Measurements from ENCODE around the gene NUDT11. TPM values are rescaled to one million over a fixed set of nuclear protein-coding genes. Genes with fewer than 3 reads are reported as not detected.
"Not testable (repeated sequence)": the region's sequence is repeated elsewhere in the genome, so short reads cannot be mapped to it uniquely, and the experiment has no call there.

Gene NUDT11
- 1 to 10 TPM; 1.2 to 3.4 (median 2.7) TPM for total RNA-seq

GRCh38 chrX:51496501-51497291, at the start of gene NUDT11:
Gene NUDT11 (minus strand): TSS chrX:51496592. CDS start chrX:51496444, 148 bp downstream.
- H3K36me3 ChIP-seq, result no peaks in the 10 kb centered on the region
- DNase-seq (ENCODE audit: extremely low spot score), result no peak
- no peaks in the 10 kb centered on the region for H3K9me3 ChIP-seq
- TF ChIP-seq POLR2A (IDR thresholded peaks at IDR 0.05; ENCODE audit: low read depth), result no peak
- peak in 1 of 2 donors; percentile 28 for TF ChIP-seq POLR2AphosphoS5 (IDR thresholded peaks at IDR 0.05)
- no peak for TF ChIP-seq EP300 (IDR thresholded peaks at IDR 0.05)
- TF ChIP-seq, protein P1, sequence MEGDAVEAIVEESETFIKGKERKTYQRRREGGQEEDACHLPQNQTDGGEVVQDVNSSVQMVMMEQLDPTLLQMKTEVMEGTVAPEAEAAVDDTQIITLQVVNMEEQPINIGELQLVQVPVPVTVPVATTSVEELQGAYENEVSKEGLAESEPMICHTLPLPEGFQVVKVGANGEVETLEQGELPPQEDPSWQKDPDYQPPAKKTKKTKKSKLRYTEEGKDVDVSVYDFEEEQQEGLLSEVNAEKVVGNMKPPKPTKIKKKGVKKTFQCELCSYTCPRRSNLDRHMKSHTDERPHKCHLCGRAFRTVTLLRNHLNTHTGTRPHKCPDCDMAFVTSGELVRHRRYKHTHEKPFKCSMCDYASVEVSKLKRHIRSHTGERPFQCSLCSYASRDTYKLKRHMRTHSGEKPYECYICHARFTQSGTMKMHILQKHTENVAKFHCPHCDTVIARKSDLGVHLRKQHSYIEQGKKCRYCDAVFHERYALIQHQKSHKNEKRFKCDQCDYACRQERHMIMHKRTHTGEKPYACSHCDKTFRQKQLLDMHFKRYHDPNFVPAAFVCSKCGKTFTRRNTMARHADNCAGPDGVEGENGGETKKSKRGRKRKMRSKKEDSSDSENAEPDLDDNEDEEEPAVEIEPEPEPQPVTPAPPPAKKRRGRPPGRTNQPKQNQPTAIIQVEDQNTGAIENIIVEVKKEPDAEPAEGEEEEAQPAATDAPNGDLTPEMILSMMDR (IDR thresholded peaks at IDR 0.05), result no peak
- no peaks in the 10 kb centered on the region for H3K27me3 ChIP-seq
- peak within 1 kb of the TSS; percentile 60 to 74 (median 64) for H3K4me3 ChIP-seq
- intact Hi-C loops (cut with DNase I), result loop anchor here (10.0 kb wide), 1 partner anchor 368 kb away; no protein-coding TSS in a partner anchor
- peaks cover 0 to 9% (median 5%) of the 10 kb centered on the region in 4 donors for H3K4me1 ChIP-seq
- H3K27ac ChIP-seq (replicated peaks in 1 of 4), result peak within 1 kb of the TSS; percentile 23 to 62 (median 61)
- 46% methylated on average over 16 of the region's 96 CpGs for WGBS

DNA sequence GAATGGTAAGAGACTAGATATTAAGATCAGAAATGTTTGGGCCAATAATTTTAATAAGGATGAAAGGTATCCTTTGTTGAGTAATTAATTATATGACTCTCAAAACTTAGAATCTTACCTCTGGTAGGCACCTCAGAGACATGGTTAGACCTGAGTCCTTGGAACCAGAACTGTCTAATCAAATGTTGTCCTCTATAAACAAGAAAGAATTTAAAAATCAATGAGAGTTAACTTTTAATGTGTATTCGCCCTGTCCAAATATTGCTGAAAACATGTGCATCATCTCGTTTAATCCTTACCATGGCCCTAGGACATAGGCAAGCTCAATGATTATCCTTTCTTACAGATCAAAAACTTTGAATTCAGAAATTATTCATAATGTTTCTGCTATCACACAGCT, 24.0 kb upstream of the NUDT11 start:
- Histone ChIP-seq H3K4me1 (no peaks in the 10 kb centered on the region), H3K27me3 (no peaks in the 10 kb centered on the region), H3K27ac (replicated peaks in 1 of 4) (no peak overlapping the region), H3K36me3 (no peaks in the 10 kb centered on the region), H3K4me3 (no peak overlapping the region), H3K9me3 (peaks cover 0 to 4% (median 0%) of the 10 kb centered on the region in 4 donors)
- 70% methylated on average over 2 of the region's 2 CpGs for WGBS
- intact Hi-C loops (cut with DNase I), result no loop called here
- TF ChIP-seq POLR2A (IDR thresholded peaks at IDR 0.05; ENCODE audit: low read depth), result no peak
- no peak for TF ChIP-seq POLR2AphosphoS5 (IDR thresholded peaks at IDR 0.05)
- TF ChIP-seq EP300 (IDR thresholded peaks at IDR 0.05), result no peak
- TF ChIP-seq, protein P1 (IDR thresholded peaks at IDR 0.05), result no peak
- DNase-seq (ENCODE audit: extremely low spot score), result no peak

DNA sequence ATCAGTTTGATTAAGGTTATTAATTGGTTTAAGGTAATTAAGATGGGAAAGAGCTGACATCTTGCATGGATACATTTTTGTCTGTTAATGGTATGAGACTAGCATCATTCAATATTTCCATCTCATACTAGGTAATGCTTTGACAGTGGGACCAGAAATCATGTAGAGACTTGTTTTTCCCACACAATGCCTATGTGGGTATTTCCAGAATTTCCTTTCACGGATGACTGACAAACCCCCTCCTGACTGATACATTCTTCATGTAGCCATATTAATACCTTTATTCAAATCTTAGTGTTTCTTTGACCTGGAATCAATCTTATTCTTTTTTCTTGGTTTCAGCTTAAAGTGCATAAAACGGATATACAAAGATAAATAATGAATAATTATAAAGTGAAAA, 22.7 kb upstream of the NUDT11 start:
- H3K4me1 ChIP-seq; H3K27ac ChIP-seq (replicated peaks in 1 of 4); H3K27me3 ChIP-seq; DNase-seq (ENCODE audit: extremely low spot score); H3K4me3 ChIP-seq; intact Hi-C loops (cut with DNase I); H3K36me3 ChIP-seq; H3K9me3 ChIP-seq: not testable (repeated sequence)
- WGBS, result 49% methylated on average over 2 of the region's 2 CpGs

DNA sequence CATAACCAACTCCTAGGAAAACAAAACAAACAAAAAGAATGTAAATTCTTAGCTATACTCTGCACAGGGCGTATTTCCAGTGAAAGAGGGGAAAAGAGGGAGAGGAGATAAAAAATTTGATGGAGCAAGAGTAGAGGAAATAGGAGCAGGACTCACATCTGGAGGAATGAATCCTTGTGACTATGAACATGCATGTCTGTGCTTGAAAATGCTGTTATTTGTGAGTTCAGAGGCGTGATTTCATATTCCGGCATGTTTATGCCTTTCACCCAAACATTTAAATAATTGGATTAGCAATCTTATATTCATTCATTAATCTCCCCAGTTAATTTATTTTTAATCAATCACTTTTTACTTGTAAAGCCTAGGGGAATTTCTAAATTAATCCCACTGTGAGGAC, 11.2 kb upstream of the NUDT11 start:
- WGBS, result 68% methylated on average over 3 of the region's 3 CpGs
- no peak overlapping the region for H3K4me3 ChIP-seq
- intact Hi-C loops (cut with DNase I), result no loop called here
- H3K36me3 ChIP-seq, result no peaks in the 10 kb centered on the region
- no peak overlapping the region for H3K27ac ChIP-seq (replicated peaks in 1 of 4)
- TF ChIP-seq, protein P1 (IDR thresholded peaks at IDR 0.05), result no peak
- TF ChIP-seq POLR2AphosphoS5 (IDR thresholded peaks at IDR 0.05), result no peak
- TF ChIP-seq POLR2A (IDR thresholded peaks at IDR 0.05; ENCODE audit: low read depth), result no peak
- TF ChIP-seq EP300 (IDR thresholded peaks at IDR 0.05), result no peak
- DNase-seq (ENCODE audit: extremely low spot score), result no peak
- no peaks in the 10 kb centered on the region for H3K9me3 ChIP-seq
- H3K4me1 ChIP-seq, result no peaks in the 10 kb centered on the region
- no peaks in the 10 kb centered on the region for H3K27me3 ChIP-seq

GRCh38 chrX:51495701-51496488, 497 bp downstream of the NUDT11 start:
- intact Hi-C loops (cut with DNase I), result loop anchor here (10.0 kb wide), 1 partner anchor 369 kb away; no protein-coding TSS in a partner anchor
- WGBS, result 53% methylated on average over 33 of the region's 60 CpGs
- peak overlapping the region; percentile 23 to 62 (median 61) for H3K27ac ChIP-seq (replicated peaks in 1 of 4)

More at GRCh38 chrX:51495701-51496488, 497 bp downstream of the NUDT11 start:
- not testable (repeated sequence) for H3K9me3 ChIP-seq; DNase-seq (ENCODE audit: extremely low spot score); H3K27me3 ChIP-seq; H3K4me1 ChIP-seq; H3K36me3 ChIP-seq
- peak overlapping the region; percentile 60 to 74 (median 64) for H3K4me3 ChIP-seq
